Ovary (tissue), 9 donors: Measurements from ENCODE around the gene KLHL4. TPM values are rescaled to one million over a fixed set of nuclear protein-coding genes. Genes with fewer than 3 reads are reported as not detected.

Experiments
- DNase-seq, 5 donors: peaks; one replicate each; pipeline ENCODE4 v3.0.0-alpha.2; 2019 to 2020
- H3K27ac ChIP-seq, 2 donors: fragments of 200-600 bp; one replicate each; pipeline versions ENCODE4 v1.5.1 to v1.8.0; 2019 to 2022
- H3K27me3 ChIP-seq: fragments of 200-600 bp; one replicate; pipeline ENCODE4 v1.8.0; 2022
- H3K36me3 ChIP-seq: fragments of 200-600 bp; sonication (generic); one replicate; pipeline ENCODE4 v1.5.1; 2019
- H3K4me1 ChIP-seq: one replicate; pipeline ENCODE4 v1.8.1; 2013; ENCODE audit warnings: mild to moderate bottlenecking, moderate library complexity; ENCODE audit not compliant: insufficient read depth
- H3K4me3 ChIP-seq: fragments of 200-600 bp; sonication (generic); one replicate; pipeline ENCODE4 v1.5.1; 2017
- H3K9me3 ChIP-seq, 2 donors: fragments of 200-600 bp in 1 of 2; sonication (generic) in 1 of 2; one replicate each; pipeline versions ENCODE4 v1.5.1 to v1.8.1; 2013 to 2019; ENCODE audit warnings: mild to moderate bottlenecking in 1 of 2, moderate library complexity in 1 of 2
- EP300 ChIP-seq: sonication (generic); formaldehyde crosslinking; IDR thresholded peaks from one replicate; pipeline ENCODE4 v1.6.1; 2017; ENCODE audit warnings: antibody characterized with exemption
- POLR2A ChIP-seq: fragments of 450-650 bp; IDR thresholded peaks from one replicate; pipeline ENCODE4 v1.6.1; 2017; ENCODE audit warnings: antibody characterized with exemption, mild to moderate bottlenecking, moderate library complexity
- WGBS, 3 donors: extraction: QIAGEN DNeasy Blood & Tissue Kit in 1 of 3; methylation state at CpG; one replicate each; pipeline versions ENCODE4 v1.1.5 to v1.1.7; 2013 to 2017; 5-methylcytosine and 5-hydroxymethylcytosine counted together
- intact Hi-C, 4 donors: fragments of 100-400 bp; cut with DNase I; formaldehyde crosslinking; loops; one replicate each; pipeline versions ENCODE4 v1.11.0 to v1.15.1; 2022 to 2023
- polyA plus RNA-seq, 2 donors: library from polyadenylated mRNA; stranded (reverse); fragments of 200-250 nt in 1 of 2; fragments of 350-450 nt in 1 of 2; fragmentation: Illumina TruSeq in 1 of 2; extraction: RNeasy Lipid Tissue Mini Kit (QIAGEN cat#74804) in 1 of 2; gene quantifications; one replicate each; pipeline ENCODE4 v1.2.3, GENCODE V29; 2013 to 2014
- total RNA-seq, 7 donors: library from RNA; depleted of rRNA in 2 of 7; stranded (reverse); fragments of >200 nt in 2 of 7; fragmentation: NEBNext Ultra II Directional in 3 of 7; extraction: Animal tissue kit (Norgen Biotek cat#: 25700) in 3 of 7; gene quantifications; one replicate each; pipeline versions ENCODE4 v1.1.0 to v1.2.4, GENCODE V29; 2016 to 2023
- TF ChIP-seq, protein P1 (sequence below), 3 donors: fragments of 450-650 bp in 2 of 3; fragments of 200-600 bp in 1 of 3; IDR thresholded peaks; one replicate each; pipeline versions ENCODE4 v1.5.1 to v1.8.0; 2016 to 2022; ENCODE audit warnings: antibody characterized with exemption in 3 of 3, mild to moderate bottlenecking in 1 of 3
- donor health status: DM: no; HTN: no; CAD: no; lungs with moderate emphysema.
- donor health status: DM: no; HTN: no; CAD: no.
- donor health status: Bipolar disorder and iron deficiency.
- donor health status: DM: yes; HTN: yes; CAD: no.
- donor health status: DM: no; HTN: no; CAD: no.
- donor health status: DM: yes; HTN: yes; CAD: no.

The KLHL4 gene
- total and polyA plus RNA-seq, 9 donors = 3.9 to 38.9 (median 12.9) TPM

DNA sequence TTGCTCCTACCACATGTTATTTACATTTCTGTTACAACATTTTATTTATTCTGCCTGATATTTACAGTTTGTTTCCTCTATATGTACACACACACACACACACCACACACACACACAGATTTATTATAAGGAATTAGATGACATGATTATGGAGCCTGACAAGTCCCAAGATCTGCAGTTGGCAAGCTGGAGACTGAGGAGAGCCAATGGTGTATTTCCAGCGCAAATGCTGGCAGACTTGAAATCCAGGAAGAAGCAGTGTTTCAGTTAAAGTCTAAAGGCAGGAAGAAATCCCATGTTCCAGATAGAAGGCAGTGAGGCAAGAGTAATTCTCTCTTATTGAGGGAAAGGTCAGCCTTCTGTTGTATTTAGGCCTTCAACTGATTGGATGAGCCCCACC is 1.8 kb upstream of the KLHL4 start:
- Histone ChIP-seq H3K4me3 (no peak overlapping the region), H3K36me3 (no peaks in the 10 kb centered on the region), H3K9me3 (no peaks in the 10 kb centered on the region), H3K27me3 (no peaks in the 10 kb centered on the region), H3K27ac (no peak overlapping the region), H3K4me1 (no peaks in the 10 kb centered on the region)
- 64 to 80% (median 68%) methylated on average over 1 of the region's 1 CpG for WGBS, 3 donors
- intact Hi-C loops = no loop called here
- DNase-seq = no peak
- TF ChIP-seq, protein P1, sequence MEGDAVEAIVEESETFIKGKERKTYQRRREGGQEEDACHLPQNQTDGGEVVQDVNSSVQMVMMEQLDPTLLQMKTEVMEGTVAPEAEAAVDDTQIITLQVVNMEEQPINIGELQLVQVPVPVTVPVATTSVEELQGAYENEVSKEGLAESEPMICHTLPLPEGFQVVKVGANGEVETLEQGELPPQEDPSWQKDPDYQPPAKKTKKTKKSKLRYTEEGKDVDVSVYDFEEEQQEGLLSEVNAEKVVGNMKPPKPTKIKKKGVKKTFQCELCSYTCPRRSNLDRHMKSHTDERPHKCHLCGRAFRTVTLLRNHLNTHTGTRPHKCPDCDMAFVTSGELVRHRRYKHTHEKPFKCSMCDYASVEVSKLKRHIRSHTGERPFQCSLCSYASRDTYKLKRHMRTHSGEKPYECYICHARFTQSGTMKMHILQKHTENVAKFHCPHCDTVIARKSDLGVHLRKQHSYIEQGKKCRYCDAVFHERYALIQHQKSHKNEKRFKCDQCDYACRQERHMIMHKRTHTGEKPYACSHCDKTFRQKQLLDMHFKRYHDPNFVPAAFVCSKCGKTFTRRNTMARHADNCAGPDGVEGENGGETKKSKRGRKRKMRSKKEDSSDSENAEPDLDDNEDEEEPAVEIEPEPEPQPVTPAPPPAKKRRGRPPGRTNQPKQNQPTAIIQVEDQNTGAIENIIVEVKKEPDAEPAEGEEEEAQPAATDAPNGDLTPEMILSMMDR (IDR thresholded peaks at IDR 0.05) = no peak
- no peak for TF ChIP-seq POLR2A
- no peak for TF ChIP-seq EP300

DNA sequence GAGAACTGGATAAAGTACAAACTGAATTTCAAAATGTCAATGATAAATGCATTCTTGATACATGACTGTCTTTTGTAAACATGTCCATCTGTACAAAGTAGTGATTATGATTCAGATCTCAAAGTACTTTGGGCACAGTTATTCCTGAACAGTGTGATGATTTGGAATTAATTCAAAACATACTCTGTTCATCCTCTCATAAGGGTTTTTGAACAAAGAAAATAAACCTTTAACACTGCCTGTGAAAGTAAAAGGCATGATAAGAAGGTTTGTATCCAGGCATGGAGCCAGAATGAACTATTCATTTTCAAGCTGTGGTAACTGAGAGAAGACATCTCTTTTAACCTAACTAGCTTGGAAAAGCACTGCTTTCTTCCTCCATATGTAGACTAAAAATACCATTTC is 883 bp upstream of the KLHL4 start:
- no peaks in the 10 kb centered on the region for H3K27me3 ChIP-seq
- H3K36me3 ChIP-seq = no peaks in the 10 kb centered on the region
- no peaks in the 10 kb centered on the region for H3K4me1 ChIP-seq
- no peak overlapping the region for H3K4me3 ChIP-seq
- no peak for DNase-seq
- no peak overlapping the region for H3K27ac ChIP-seq
- H3K9me3 ChIP-seq = no peaks in the 10 kb centered on the region
- TF ChIP-seq POLR2A = no peak
- no peak for TF ChIP-seq EP300
- TF ChIP-seq, protein P1 (IDR thresholded peaks at IDR 0.05) = no peak
- intact Hi-C loops = no loop called here

DNA sequence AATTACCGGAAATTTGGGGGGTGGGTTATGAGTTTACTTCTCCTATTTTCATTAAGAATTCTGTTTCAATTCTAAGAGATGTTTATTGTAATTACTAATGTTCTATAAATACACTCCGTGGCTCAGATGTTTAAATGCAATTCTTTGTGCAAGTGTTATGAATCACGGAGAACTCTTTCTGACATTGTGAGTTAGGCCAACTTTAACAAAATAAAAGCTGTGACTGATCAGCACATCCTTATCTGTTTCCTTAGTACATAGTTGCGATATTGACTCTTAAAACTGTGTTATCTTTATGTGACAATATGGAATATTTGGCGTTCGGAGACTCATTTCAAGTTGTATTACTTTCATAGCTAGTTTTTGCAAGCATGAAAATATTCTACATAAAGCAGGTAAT is 902 bp downstream of the KLHL4 start:
- peak overlapping the region in 1 of 2 donors; percentile 64 for H3K27ac ChIP-seq
- no peaks in the 10 kb centered on the region for H3K4me1 ChIP-seq
- intact Hi-C loops = no loop called here
- DNase-seq = no peak
- TF ChIP-seq, protein P1 (IDR thresholded peaks at IDR 0.05) = no peak
- no peak for TF ChIP-seq POLR2A
- no peak for TF ChIP-seq EP300
- H3K9me3 ChIP-seq = no peaks in the 10 kb centered on the region
- 24 to 30% (median 30%) methylated on average over 6 of the region's 6 CpGs for WGBS, 3 donors
- no peaks in the 10 kb centered on the region for H3K36me3 ChIP-seq
- H3K27me3 ChIP-seq = no peaks in the 10 kb centered on the region
- H3K4me3 ChIP-seq = peak overlapping the region; percentile 38

DNA sequence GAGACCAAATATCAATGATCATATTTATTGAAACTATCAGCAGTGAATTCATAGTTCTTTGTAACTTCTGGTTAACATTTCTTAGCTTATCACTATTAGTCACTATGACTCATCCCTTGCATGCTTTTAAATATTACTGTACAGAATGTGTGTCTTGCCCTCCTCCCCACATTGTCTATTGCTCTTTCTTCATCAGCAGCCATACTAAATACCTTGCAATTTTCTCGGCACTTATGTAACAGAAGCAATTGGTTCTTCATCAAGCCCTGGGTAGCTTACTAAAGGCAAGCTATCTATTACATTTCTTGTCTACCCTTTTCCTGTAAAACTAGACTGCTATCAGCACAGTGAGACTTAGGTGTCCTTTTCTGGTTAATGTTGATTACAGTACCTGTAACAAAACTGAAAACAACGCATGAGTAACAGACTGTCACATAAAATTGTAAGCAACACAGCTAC is 8.2 kb downstream of the KLHL4 start:
- 77 to 83% (median 82%) methylated on average over 2 of the region's 2 CpGs for WGBS, 3 donors
- no peak overlapping the region for H3K27ac ChIP-seq
- intact Hi-C loops = no loop called here

More for the DNA sequence above, 8.2 kb downstream of the KLHL4 start:
- Histone ChIP-seq H3K9me3 (no peaks in the 10 kb centered on the region), H3K36me3 (no peaks in the 10 kb centered on the region), H3K4me1 (no peaks in the 10 kb centered on the region), H3K27me3 (no peaks in the 10 kb centered on the region), H3K4me3 (no peak overlapping the region)
- TF ChIP-seq POLR2A (no peak), EP300 (no peak)
- TF ChIP-seq, protein P1 (IDR thresholded peaks at IDR 0.05) = no peak
- no peak for DNase-seq
